K562 (cell line): ENCODE measurements around the gene EML5. TPM values are rescaled to one million over a fixed set of nuclear protein-coding genes. Genes with fewer than 3 reads are reported as not detected.

Experiments
- ATAC-seq: fragments of 200-7000 bp; cut with Tn5 transposase; 3 replicates; pipeline ENCODE4 v1.9.1; 2020; ENCODE audit warnings: moderate library complexity
- BruUV-seq: library from RNA; stranded (reverse); fragments of 400-500 nt; replicated peaks from 2 replicates; lab custom pipeline; 2021; lab: Mats Ljungman, UMichigan
- CTCF ChIA-PET: fragments of 300-600 bp; formaldehyde crosslinking; extraction: SDS; loops from one replicate; lab custom pipeline; 2021; ENCODE audit warnings: low intra/inter-chr PET ratio; lab: Yijun Ruan, JAX
- POLR2A ChIA-PET: fragments of 300-600, 350-650 bp; sonication (Branson Sonifier 250); formaldehyde crosslinking; extraction: SDS; loops from one replicate; lab custom pipeline; 2021; ENCODE audit warnings: antibody characterized with exemption, inconsistent platforms; lab: Yijun Ruan, JAX
- DNase-seq, 4 experiments: peaks; one replicate each; pipeline versions ENCODE4 v3.0.0 to v3.0.0-alpha.2; 2011 to 2018; ENCODE audit warnings: low spot score in 3 of 4, mixed read lengths in 3 of 4; ENCODE audit errors: extremely low read depth in 1 of 4
- FAIRE-seq: peaks from 2 replicates; lab custom pipeline; 2011; peaks lifted over from hg19 to GRCh38; lab: Jason Lieb, UNC
- H2AFZ ChIP-seq: 2 replicates; pipeline ENCODE4 v1.6.0; 2011; ENCODE audit warnings: low read depth, low read length, control low read depth, inconsistent platforms
- H3K27ac ChIP-seq: fragments of 200-600 bp; 3 replicates; pipeline ENCODE4 v1.8.0; 2011; ENCODE audit warnings: low read depth, mild to moderate bottlenecking, control low read depth, inconsistent platforms, low read length, moderate library complexity, mixed read lengths; ENCODE audit errors: extremely low read depth
- H3K27me3 ChIP-seq, 2 experiments: fragments of 300-600 bp in 1 of 2; 2 replicates in 1 of 2; 3 replicates in 1 of 2; pipeline versions ENCODE4 v1.6.0 to v1.8.0; 2011; ENCODE audit warnings: inconsistent platforms in 2 of 2, low read length in 2 of 2, mild to moderate bottlenecking in 1 of 2, mixed read lengths in 1 of 2, moderate library complexity in 1 of 2; ENCODE audit not compliant: control insufficient read depth in 2 of 2, insufficient read depth in 2 of 2
- H3K36me3 ChIP-seq: fragments of 300-600 bp; 3 replicates; pipeline ENCODE4 v1.8.0; 2011; ENCODE audit warnings: mild to moderate bottlenecking, low read length, inconsistent platforms; ENCODE audit not compliant: control insufficient read depth, insufficient read depth
- H3K4me1 ChIP-seq, 2 experiments: fragments of 200-600 bp in 1 of 2; replicated peaks in 1 of 2; 2 replicates in 1 of 2; 3 replicates in 1 of 2; pipeline versions ENCODE4 v1.5.1 to v1.8.0; 2011; ENCODE audit warnings: inconsistent platforms in 2 of 2, low read length in 2 of 2, mild to moderate bottlenecking in 1 of 2, mixed read lengths in 1 of 2, moderate library complexity in 1 of 2; ENCODE audit not compliant: control insufficient read depth in 2 of 2, insufficient read depth in 2 of 2
- H3K4me2 ChIP-seq: 2 replicates; pipeline ENCODE4 v1.6.1; 2011; ENCODE audit warnings: low read length, control low read depth, inconsistent platforms, mixed read lengths; ENCODE audit not compliant: insufficient read depth
- H3K4me3 ChIP-seq: fragments of 200-600 bp; sonication (generic), shearing (Covaris generic); 2 replicates; pipeline ENCODE4 v1.5.1; 2016; ENCODE audit warnings: control low read depth, inconsistent platforms
- H3K79me2 ChIP-seq: fragments of 200-600 bp; 3 replicates; pipeline ENCODE4 v1.8.0; 2011; ENCODE audit warnings: low read length, inconsistent platforms; ENCODE audit not compliant: control insufficient read depth, insufficient read depth
- H3K9ac ChIP-seq, 2 experiments: 2 replicates each; pipeline versions ENCODE4 v1.6.0 to v1.6.1; 2011; ENCODE audit warnings: low read depth in 2 of 2, low read length in 2 of 2, control low read depth in 1 of 2, inconsistent platforms in 1 of 2, mild to moderate bottlenecking in 1 of 2, mixed read lengths in 1 of 2; ENCODE audit not compliant: insufficient read depth in 1 of 2
- H3K9me1 ChIP-seq: one replicate; pipeline ENCODE4 v1.6.0; 2011; ENCODE audit warnings: inconsistent platforms, mild to moderate bottlenecking, low read length, moderate library complexity; ENCODE audit not compliant: control insufficient read depth, insufficient read depth
- H3K9me3 ChIP-seq: replicated peaks from 2 replicates; pipeline ENCODE4 v1.5.1; 2011; ENCODE audit warnings: low read depth, low read length, inconsistent platforms; ENCODE audit not compliant: control insufficient read depth, insufficient read depth
- H4K20me1 ChIP-seq: replicated peaks from 2 replicates; pipeline ENCODE4 v1.6.1; 2011; ENCODE audit warnings: low read length, inconsistent platforms, mixed read lengths; ENCODE audit not compliant: control insufficient read depth, insufficient read depth
- ATF1 ChIP-seq, 2 experiments: fragments of 450-650 bp in 1 of 2; IDR thresholded peaks; 2 replicates each; pipeline ENCODE4 v1.6.1; 2016; ENCODE audit warnings: missing compliant biosample characterization in 1 of 2, missing genetic modification characterization in 1 of 2
- IRF1 ChIP-seq: sonication (generic); formaldehyde crosslinking; IDR thresholded peaks from 2 replicates; pipeline ENCODE4 v1.8.0; 2022; ENCODE audit warnings: missing genetic modification reagents, mild to moderate bottlenecking, borderline replicate concordance
- KAT8 ChIP-seq: fragments of 450-650 bp; IDR thresholded peaks from 2 replicates; pipeline ENCODE4 v1.6.1; 2016; ENCODE audit warnings: low read depth, mild to moderate bottlenecking
- POLR2G ChIP-seq: fragments of 200-400 bp; formaldehyde crosslinking; IDR thresholded peaks from 2 replicates; pipeline ENCODE4 v1.6.1; 2017; ENCODE audit warnings: low read depth, mild to moderate bottlenecking, antibody characterized with exemption, low read length, moderate library complexity
- RUNX1 ChIP-seq: sonication (generic); IDR thresholded peaks from 2 replicates; pipeline ENCODE4 v1.6.1; 2016; ENCODE audit warnings: antibody characterized with exemption, low read depth
- SP1 ChIP-seq: sonication (generic); formaldehyde crosslinking; IDR thresholded peaks from 2 replicates; pipeline ENCODE4 v1.8.1; 2022; ENCODE audit warnings: mild to moderate bottlenecking, missing genetic modification reagents
- VEZF1 ChIP-seq: fragments of 200-800 bp; sonication (Bioruptor generic); IDR thresholded peaks from 2 replicates; pipeline ENCODE4 v1.6.1; 2017; ENCODE audit warnings: missing genetic modification characterization, missing compliant biosample characterization
- ZFP91 ChIP-seq: sonication (generic); formaldehyde crosslinking; IDR thresholded peaks from 2 replicates; pipeline ENCODE4 v1.8.0; 2022; ENCODE audit warnings: mild to moderate bottlenecking, missing genetic modification reagents
- ZFPM2 ChIP-seq: fragments of 250-450 bp; sonication (Bioruptor Pico); IDR thresholded peaks from 2 replicates; pipeline ENCODE4 v1.5.1; 2022; ENCODE audit warnings: mild to moderate bottlenecking
- ZNF740 ChIP-seq, 3 experiments: fragments of 200-800 bp in 1 of 3; sonication (Bioruptor generic) in 1 of 3; sonication (generic) in 1 of 3; formaldehyde crosslinking in 1 of 3; IDR thresholded peaks; 2 replicates each; pipeline versions ENCODE4 v1.6.1 to v1.8.0; 2016 to 2022; ENCODE audit warnings: mild to moderate bottlenecking in 2 of 3, missing compliant biosample characterization in 2 of 3, missing genetic modification characterization in 2 of 3, missing genetic modification reagents in 1 of 3
- WGBS: fragments of 100-300 bp; shearing (Covaris generic); methylation state at CpG from one replicate; pipeline ENCODE4 v1.1.6; 2016; ENCODE audit warnings: low coverage, mixed read lengths; ENCODE audit not compliant: insufficient coverage; ENCODE audit errors: missing lambda C conversion rate; 5-methylcytosine and 5-hydroxymethylcytosine counted together
- in situ Hi-C: fragments of 300-500 bp; cut with MboI; formaldehyde crosslinking; loops from 4 replicates; pipeline ENCODE4 v1.15.0; 2018; ENCODE audit warnings: inconsistent platforms, mixed read lengths
- intact Hi-C: fragments of 100-400 bp; cut with micrococcal nuclease; formaldehyde crosslinking; loops from 2 replicates; pipeline ENCODE4 v1.14.2; 2022
- polyA plus RNA-seq, 8 experiments: library from polyadenylated mRNA; depleted of rRNA in 4 of 8; stranded (reverse) in 5 of 8; unstranded in 3 of 8; fragments of >200 nt; fragmentation: Nextera tagmentation in 2 of 8; fragmentation: Illumina TruSeq in 1 of 8; extraction: Ambion mirVana in 2 of 8; extraction: Trizol in 1 of 8; gene quantifications; 2 replicates each; pipeline versions ENCODE4 v1.2.1 to v1.2.3, GENCODE V29; 2011 to 2014; ENCODE audit warnings: inconsistent platforms in 1 of 8, missing spikeins in 1 of 8
- total RNA-seq, 7 experiments: library from RNA; depleted of rRNA in 6 of 7; stranded (reverse); fragments of >200 nt in 6 of 7; fragmentation: Illumina TruSeq in 2 of 7; extraction: Trizol in 2 of 7; gene quantifications; 2 replicates each; pipeline versions ENCODE4 v1.2.1 to v1.2.3, GENCODE V29; 2011 to 2021; ENCODE audit warnings: low replicate concordance in 1 of 7
- TF ChIP-seq, protein P1 (sequence below): fragments of 200-800 bp; sonication (Bioruptor generic); IDR thresholded peaks from 2 replicates; pipeline ENCODE4 v1.6.1; 2016; ENCODE audit warnings: missing genetic modification characterization, missing compliant biosample characterization

The EML5 gene
- total and polyA plus RNA-seq, 9 of the 15 experiments (the other 6 are each of a cell fraction or from before 2014, with no cell fraction given): 0.06 to 0.34 (median 0.22) TPM

- ChIA-PET CTCF (no interaction called here), POLR2A (no interaction called here)
- ATAC-seq (no peak), FAIRE-seq (no peak), DNase-seq (no peak)
- in situ Hi-C loops (no loop called here), intact Hi-C loops (no loop called here)
- BruUV-seq: no TSS peak
- no peaks in the 10 kb centered on the region for H3K9me1 ChIP-seq
- no peak overlapping the region for H3K27ac ChIP-seq
- H4K20me1 ChIP-seq: no peaks in the 10 kb centered on the region
- no peaks in the 10 kb centered on the region for H3K4me1 ChIP-seq
- WGBS: 86% methylated on average over 4 of the region's 4 CpGs
- no peak overlapping the region for H3K9ac ChIP-seq
- no peak overlapping the region for H3K4me2 ChIP-seq
- H3K27me3 ChIP-seq: no peaks in the 10 kb centered on the region
- H3K9me3 ChIP-seq: no peaks in the 10 kb centered on the region
- H3K79me2 ChIP-seq: no peaks in the 10 kb centered on the region
- H3K4me3 ChIP-seq: no peak overlapping the region
- H2AFZ ChIP-seq: no peak overlapping the region
- H3K36me3 ChIP-seq: peaks cover 61% of the 10 kb centered on the region
- no peak for TF ChIP-seq IRF1
- no peak for TF ChIP-seq SP1 (CRISPR knock-in tag)
- no peak for TF ChIP-seq ZFP91 (CRISPR knock-in tag)
- TF ChIP-seq ZFPM2: no peak
- no peak for TF ChIP-seq KAT8
- TF ChIP-seq POLR2G: no peak
- no peak for TF ChIP-seq ZNF740 (CRISPR knock-in tag; IDR thresholded peaks at IDR 0.05)
- TF ChIP-seq ZNF740 (tag; IDR thresholded peaks at IDR 0.05): no peak
- TF ChIP-seq, protein P1, sequence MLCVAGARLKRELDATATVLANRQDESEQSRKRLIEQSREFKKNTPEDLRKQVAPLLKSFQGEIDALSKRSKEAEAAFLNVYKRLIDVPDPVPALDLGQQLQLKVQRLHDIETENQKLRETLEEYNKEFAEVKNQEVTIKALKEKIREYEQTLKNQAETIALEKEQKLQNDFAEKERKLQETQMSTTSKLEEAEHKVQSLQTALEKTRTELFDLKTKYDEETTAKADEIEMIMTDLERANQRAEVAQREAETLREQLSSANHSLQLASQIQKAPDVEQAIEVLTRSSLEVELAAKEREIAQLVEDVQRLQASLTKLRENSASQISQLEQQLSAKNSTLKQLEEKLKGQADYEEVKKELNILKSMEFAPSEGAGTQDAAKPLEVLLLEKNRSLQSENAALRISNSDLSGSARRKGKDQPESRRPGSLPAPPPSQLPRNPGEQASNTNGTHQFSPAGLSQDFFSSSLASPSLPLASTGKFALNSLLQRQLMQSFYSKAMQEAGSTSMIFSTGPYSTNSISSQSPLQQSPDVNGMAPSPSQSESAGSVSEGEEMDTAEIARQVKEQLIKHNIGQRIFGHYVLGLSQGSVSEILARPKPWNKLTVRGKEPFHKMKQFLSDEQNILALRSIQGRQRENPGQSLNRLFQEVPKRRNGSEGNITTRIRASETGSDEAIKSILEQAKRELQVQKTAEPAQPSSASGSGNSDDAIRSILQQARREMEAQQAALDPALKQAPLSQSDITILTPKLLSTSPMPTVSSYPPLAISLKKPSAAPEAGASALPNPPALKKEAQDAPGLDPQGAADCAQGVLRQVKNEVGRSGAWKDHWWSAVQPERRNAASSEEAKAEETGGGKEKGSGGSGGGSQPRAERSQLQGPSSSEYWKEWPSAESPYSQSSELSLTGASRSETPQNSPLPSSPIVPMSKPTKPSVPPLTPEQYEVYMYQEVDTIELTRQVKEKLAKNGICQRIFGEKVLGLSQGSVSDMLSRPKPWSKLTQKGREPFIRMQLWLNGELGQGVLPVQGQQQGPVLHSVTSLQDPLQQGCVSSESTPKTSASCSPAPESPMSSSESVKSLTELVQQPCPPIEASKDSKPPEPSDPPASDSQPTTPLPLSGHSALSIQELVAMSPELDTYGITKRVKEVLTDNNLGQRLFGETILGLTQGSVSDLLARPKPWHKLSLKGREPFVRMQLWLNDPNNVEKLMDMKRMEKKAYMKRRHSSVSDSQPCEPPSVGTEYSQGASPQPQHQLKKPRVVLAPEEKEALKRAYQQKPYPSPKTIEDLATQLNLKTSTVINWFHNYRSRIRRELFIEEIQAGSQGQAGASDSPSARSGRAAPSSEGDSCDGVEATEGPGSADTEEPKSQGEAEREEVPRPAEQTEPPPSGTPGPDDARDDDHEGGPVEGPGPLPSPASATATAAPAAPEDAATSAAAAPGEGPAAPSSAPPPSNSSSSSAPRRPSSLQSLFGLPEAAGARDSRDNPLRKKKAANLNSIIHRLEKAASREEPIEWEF (CRISPR knock-in tag): no peak
- TF ChIP-seq RUNX1: no peak
- TF ChIP-seq VEZF1 (CRISPR knock-in tag): no peak
- no peak for TF ChIP-seq ATF1 (CRISPR knock-in tag; IDR thresholded peaks at IDR 0.05)
- no peak for TF ChIP-seq ATF1 (tag; IDR thresholded peaks at IDR 0.05)
These were observed 179.8 kb downstream of the EML5 start for GRCh38 chr14:88612981-88613380.
